Measurements from ENCODE around the gene ADPRS. TPM values are rescaled to one million over a fixed set of nuclear protein-coding genes. Genes with fewer than 3 reads are reported as not detected.

Gene ADPRS
- total and polyA plus RNA-seq, 2 experiments from 2014 or later = 22.6 to 46.6 TPM

DNA sequence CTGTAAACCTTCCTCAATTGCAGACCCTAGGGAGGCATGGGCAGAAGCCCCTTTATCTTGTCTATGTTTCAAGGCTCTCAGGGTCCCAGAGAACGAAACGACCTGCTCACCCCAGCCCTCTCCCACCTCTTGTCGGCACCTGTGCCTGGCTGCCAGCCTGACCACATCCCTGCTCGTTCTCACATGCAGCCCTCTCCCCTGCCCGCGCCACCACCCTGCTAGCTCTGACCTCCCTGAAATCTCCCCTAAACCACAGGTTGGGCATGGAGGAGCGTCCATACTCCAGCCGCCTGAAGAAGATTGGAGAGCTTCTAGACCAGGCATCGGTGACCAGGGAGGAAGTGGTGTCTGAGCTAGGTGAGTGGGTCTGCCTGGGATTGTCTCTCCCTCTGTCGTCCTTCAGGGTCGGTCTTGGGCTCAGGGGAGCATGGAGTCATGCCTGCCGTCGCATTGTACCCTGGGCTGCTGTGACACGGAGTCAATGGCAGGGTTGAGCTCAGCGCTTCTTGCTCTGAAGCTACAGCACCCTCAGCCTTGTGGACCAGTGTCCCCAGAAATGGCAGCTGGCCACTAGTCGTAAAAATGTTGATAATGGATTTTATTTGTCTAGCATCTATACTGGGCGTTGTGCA is 3.6 kb downstream of the ADPRS start:
- no peak overlapping the region for H3K4me3 Mint-ChIP-seq
- no peaks in the 10 kb centered on the region; the same call in 2 of the 3 replicates for H3K9me3 Mint-ChIP-seq
- Histone ChIP-seq H3K4me1 (ENCODE audit: insufficient read depth) (peaks cover 6% of the 10 kb centered on the region), H3K27me3 (ENCODE audit: insufficient read depth) (no peaks in the 10 kb centered on the region), H3F3A (replicated peaks; ENCODE audit: low read depth) (0 out of 2 replicates have a peak, but pooled peaks cover 15% of the 10 kb centered on the region), H4K20me1 (replicated peaks; ENCODE audit: insufficient read depth) (peaks cover 3% of the 10 kb centered on the region; the same call in 1 of the 2 replicates), H3K36me3 (ENCODE audit: insufficient read depth) (peaks cover 13% of the 10 kb centered on the region; the same call in 1 of the 2 replicates), H3K4me3 (no peak overlapping the region), H3K79me2 (replicated peaks; ENCODE audit: insufficient read depth) (peaks cover 13% of the 10 kb centered on the region), H3K9me2 (ENCODE audit: insufficient read depth) (no peaks in the 10 kb centered on the region), H2AFZ (no peak overlapping the region), H3K27ac (ENCODE audit: low read depth) (no peak overlapping the region), H3K4me2 (no peak overlapping the region)
- ATAC-seq = no peak
- no peak for TF ChIP-seq ZNF462 (CRISPR knock-in tag; IDR thresholded peaks at IDR 0.05)
- H3K4me1 Mint-ChIP-seq = peaks cover 20% of the 10 kb centered on the region
- peaks cover 31% of the 10 kb centered on the region for H3K36me3 Mint-ChIP-seq (ENCODE audit: low read depth)
- DNase-seq (ENCODE audit: low spot score) = no peak
- no peak overlapping the region for H3K27ac Mint-ChIP-seq
- peaks cover 3% of the 10 kb centered on the region for H3K27me3 Mint-ChIP-seq (ENCODE audit: insufficient read depth, low read depth, poor library complexity)

DNA sequence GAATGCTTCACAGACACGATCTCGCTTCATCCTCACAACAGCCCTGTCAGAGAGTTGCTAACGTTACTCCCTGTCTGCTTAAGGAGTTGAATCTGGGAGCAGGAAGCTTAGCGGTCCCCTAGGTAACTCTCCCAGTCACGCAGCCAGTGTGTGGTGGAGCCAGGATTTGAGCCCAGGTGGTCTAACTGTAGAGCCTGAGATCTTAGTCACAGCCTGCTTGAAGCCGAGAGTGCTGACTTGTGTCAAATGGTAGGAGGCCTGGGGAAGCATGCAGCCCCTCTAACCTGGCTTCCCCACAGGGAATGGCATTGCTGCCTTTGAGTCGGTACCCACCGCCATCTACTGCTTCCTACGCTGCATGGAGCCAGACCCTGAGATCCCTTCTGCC is 4.1 kb downstream of the ADPRS start:
- H4K20me1 ChIP-seq (replicated peaks; ENCODE audit: insufficient read depth) = peaks cover 3% of the 10 kb centered on the region; the same call in 1 of the 2 replicates
- H3K27me3 ChIP-seq (ENCODE audit: insufficient read depth) = no peaks in the 10 kb centered on the region
- Mint-ChIP-seq H3K36me3 (ENCODE audit: low read depth) (peaks cover 31% of the 10 kb centered on the region), H3K4me3 (no peak overlapping the region), H3K4me1 (peaks cover 25% of the 10 kb centered on the region), H3K27ac (no peak overlapping the region), H3K27me3 (ENCODE audit: insufficient read depth, low read depth, poor library complexity) (peaks cover 3% of the 10 kb centered on the region), H3K9me3 (no peaks in the 10 kb centered on the region; the same call in 2 of the 3 replicates)
- H3K36me3 ChIP-seq (ENCODE audit: insufficient read depth) = peaks cover 13% of the 10 kb centered on the region; the same call in 1 of the 2 replicates
- H3K4me3 ChIP-seq = no peak overlapping the region
- H3K4me1 ChIP-seq (ENCODE audit: insufficient read depth) = peaks cover 10% of the 10 kb centered on the region
- H2AFZ ChIP-seq = no peak overlapping the region
- peaks cover 13% of the 10 kb centered on the region for H3K79me2 ChIP-seq (replicated peaks; ENCODE audit: insufficient read depth)
- DNase-seq (ENCODE audit: low spot score) (no peak), ATAC-seq (no peak)
- H3K4me2 ChIP-seq = no peak overlapping the region
- no peaks in the 10 kb centered on the region for H3K9me2 ChIP-seq (ENCODE audit: insufficient read depth)
- H3F3A ChIP-seq (replicated peaks; ENCODE audit: low read depth) = 0 out of 2 replicates have a peak, but pooled peaks cover 16% of the 10 kb centered on the region
- H3K27ac ChIP-seq (ENCODE audit: low read depth) = no peak overlapping the region
- TF ChIP-seq CREB1 (CRISPR knock-in tag; IDR thresholded peaks at IDR 0.05; ENCODE audit: low read depth) (no peak), EZH2 (IDR thresholded peaks at IDR 0.05; ENCODE audit: low read depth, unreplicated experiment) (no peak), POLR2AphosphoS5 (IDR thresholded peaks at IDR 0.05; ENCODE audit: low read depth) (no peak), ZNF114 (CRISPR knock-in tag; IDR thresholded peaks at IDR 0.05) (no peak), JUNB (IDR thresholded peaks at IDR 0.05; ENCODE audit: unreplicated experiment) (no peak), STAT1 (IDR thresholded peaks at IDR 0.05; ENCODE audit: unreplicated experiment) (no peak), REST (IDR thresholded peaks at IDR 0.05; ENCODE audit: unreplicated experiment) (no peak)
- TF ChIP-seq, protein P1, sequence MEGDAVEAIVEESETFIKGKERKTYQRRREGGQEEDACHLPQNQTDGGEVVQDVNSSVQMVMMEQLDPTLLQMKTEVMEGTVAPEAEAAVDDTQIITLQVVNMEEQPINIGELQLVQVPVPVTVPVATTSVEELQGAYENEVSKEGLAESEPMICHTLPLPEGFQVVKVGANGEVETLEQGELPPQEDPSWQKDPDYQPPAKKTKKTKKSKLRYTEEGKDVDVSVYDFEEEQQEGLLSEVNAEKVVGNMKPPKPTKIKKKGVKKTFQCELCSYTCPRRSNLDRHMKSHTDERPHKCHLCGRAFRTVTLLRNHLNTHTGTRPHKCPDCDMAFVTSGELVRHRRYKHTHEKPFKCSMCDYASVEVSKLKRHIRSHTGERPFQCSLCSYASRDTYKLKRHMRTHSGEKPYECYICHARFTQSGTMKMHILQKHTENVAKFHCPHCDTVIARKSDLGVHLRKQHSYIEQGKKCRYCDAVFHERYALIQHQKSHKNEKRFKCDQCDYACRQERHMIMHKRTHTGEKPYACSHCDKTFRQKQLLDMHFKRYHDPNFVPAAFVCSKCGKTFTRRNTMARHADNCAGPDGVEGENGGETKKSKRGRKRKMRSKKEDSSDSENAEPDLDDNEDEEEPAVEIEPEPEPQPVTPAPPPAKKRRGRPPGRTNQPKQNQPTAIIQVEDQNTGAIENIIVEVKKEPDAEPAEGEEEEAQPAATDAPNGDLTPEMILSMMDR (conservative IDR thresholded peaks at IDR 0.05; ENCODE audit: low read depth in 2 of 2) = no peak

Data from GM23338 (cell line).